ENCODE data around the gene GRID1.

The GRID1 gene

GRCh38 chr10:86104611-86105145 is 261.9 kb downstream of the GRID1 start:
- FAIRE-seq = no peak
- no peak for DNase-seq (ENCODE audit: insufficient read length, low spot score)
- TF ChIP-seq CTCF (IDR thresholded peaks at IDR 0.05; ENCODE audit: insufficient read depth, missing control alignments) = no peak

GRCh38 chr10:86104156-86104555 is 262.4 kb downstream of the GRID1 start:
- DNase-seq (ENCODE audit: insufficient read length, low spot score) = no peak
- FAIRE-seq = no peak
- TF ChIP-seq CTCF (IDR thresholded peaks at IDR 0.05; ENCODE audit: insufficient read depth, missing control alignments) = no peak

- no peak for DNase-seq (ENCODE audit: insufficient read length, low spot score)
- no peak for FAIRE-seq
- TF ChIP-seq CTCF (IDR thresholded peaks at IDR 0.05; ENCODE audit: insufficient read depth, missing control alignments) = no peak
Measured at GRCh38 chr10:86103391-86104101, 263.0 kb downstream of the GRID1 start.

- DNase-seq (ENCODE audit: insufficient read length, low spot score) = no peak
- FAIRE-seq = no peak
- TF ChIP-seq CTCF (IDR thresholded peaks at IDR 0.05; ENCODE audit: insufficient read depth, missing control alignments) = no peak
Measured at GRCh38 chr10:86102451-86102850, 264.1 kb downstream of the GRID1 start.

GRCh38 chr10:86102031-86102430 is 264.6 kb downstream of the GRID1 start:
- no peak for TF ChIP-seq CTCF (IDR thresholded peaks at IDR 0.05; ENCODE audit: insufficient read depth, missing control alignments)
- FAIRE-seq = no peak
- DNase-seq (ENCODE audit: insufficient read length, low spot score) = no peak

GRCh38 chr10:86100581-86101061 is 266.0 kb downstream of the GRID1 start:
- DNase-seq (ENCODE audit: insufficient read length, low spot score) = no peak
- TF ChIP-seq CTCF (IDR thresholded peaks at IDR 0.05; ENCODE audit: insufficient read depth, missing control alignments) = peak; percentile 85
- no peak for FAIRE-seq
